ENCODE measurements around the gene BLVRB. TPM values are rescaled to one million over a fixed set of nuclear protein-coding genes. Genes with fewer than 3 reads are reported as not detected.
"Not testable (repeated sequence)": the region's sequence is repeated elsewhere in the genome, so short reads cannot be mapped to it uniquely, and the experiment has no call there.

Gene BLVRB
- total and polyA plus RNA-seq, 4 donors, result 135 to 413 (median 260) TPM

GRCh38 chr19:40411958-40412499 lies 53.5 kb downstream of the BLVRB start:
- DNase-seq (no peak), ATAC-seq (ENCODE audit: insufficient read depth, low FRiP score) (no peak)
- no peak overlapping the region for H3K9ac ChIP-seq (ENCODE audit: insufficient read depth in 1 of 2, low read length in 2 of 2)
- WGBS, 2 donors, result 66 to 74% methylated on average over 8 of the region's 8 CpGs
- H3K9me3 ChIP-seq (ENCODE audit: control insufficient read depth in 4 of 4, insufficient read depth in 3 of 4, low read length in 3 of 4), result no peaks in the 10 kb centered on the region
- TF ChIP-seq CTCF (IDR thresholded peaks at IDR 0.05; ENCODE audit: control extremely low read depth, extremely low read depth), result no peak
- H3K36me3 ChIP-seq (ENCODE audit: control insufficient read depth in 4 of 4, insufficient read depth in 4 of 4, low read length in 4 of 4), result peaks cover 0 to 3% (median 0%) of the 10 kb centered on the region in 4 donors
- peaks cover 4 to 16% (median 5%) of the 10 kb centered on the region in 5 donors for H3K4me1 ChIP-seq (ENCODE audit: control insufficient read depth in 5 of 5, insufficient read depth in 5 of 5, low read length in 5 of 5)
- peak overlapping the region; percentile 24 for H3K4me3 ChIP-seq
- H3K27me3 ChIP-seq (ENCODE audit: control insufficient read depth in 3 of 3, insufficient read depth in 3 of 3, low read length in 2 of 3), result no peaks in the 10 kb centered on the region
- H3K27ac ChIP-seq (ENCODE audit: low read depth in 1 of 2, low read length in 1 of 2), result peak overlapping the region; percentile 64 to 79

GRCh38 chr19:40411125-40411842 lies 54.3 kb downstream of the BLVRB start:
- H3K27me3 ChIP-seq (ENCODE audit: control insufficient read depth in 3 of 3, insufficient read depth in 3 of 3, low read length in 2 of 3), result no peaks in the 10 kb centered on the region
- peak overlapping the region; percentile 10 for H3K4me3 ChIP-seq
- DNase-seq (peak in 1 of 3 donors; percentile 25), ATAC-seq (ENCODE audit: insufficient read depth, low FRiP score) (no peak)
- H3K9ac ChIP-seq (ENCODE audit: insufficient read depth in 1 of 2, low read length in 2 of 2), result no peak overlapping the region
- peaks cover 2 to 15% (median 5%) of the 10 kb centered on the region in 5 donors for H3K4me1 ChIP-seq (ENCODE audit: control insufficient read depth in 5 of 5, insufficient read depth in 5 of 5, low read length in 5 of 5)
- peak overlapping the region; percentile 64 to 79 for H3K27ac ChIP-seq (ENCODE audit: low read depth in 1 of 2, low read length in 1 of 2)
- 33 to 44% methylated on average over 16 of the region's 16 CpGs for WGBS, 2 donors
- no peaks in the 10 kb centered on the region for H3K9me3 ChIP-seq (ENCODE audit: control insufficient read depth in 4 of 4, insufficient read depth in 3 of 4, low read length in 3 of 4)
- no peak for TF ChIP-seq CTCF (IDR thresholded peaks at IDR 0.05; ENCODE audit: control extremely low read depth, extremely low read depth)
- peaks cover 0 to 5% (median 0%) of the 10 kb centered on the region in 4 donors for H3K36me3 ChIP-seq (ENCODE audit: control insufficient read depth in 4 of 4, insufficient read depth in 4 of 4, low read length in 4 of 4)

GRCh38 chr19:40410030-40410389 lies 55.5 kb downstream of the BLVRB start:
- DNase-seq (no peak), ATAC-seq (ENCODE audit: insufficient read depth, low FRiP score) (no peak)
- Histone ChIP-seq H3K4me1 (ENCODE audit: control insufficient read depth in 5 of 5, insufficient read depth in 5 of 5, low read length in 5 of 5) (peaks cover 2 to 14% (median 5%) of the 10 kb centered on the region in 5 donors), H3K36me3 (ENCODE audit: control insufficient read depth in 4 of 4, insufficient read depth in 4 of 4, low read length in 4 of 4) (peaks cover 0 to 5% (median 0%) of the 10 kb centered on the region in 4 donors), H3K9ac (ENCODE audit: insufficient read depth in 1 of 2, low read length in 2 of 2) (no peak overlapping the region), H3K4me3 (no peak overlapping the region), H3K27me3 (ENCODE audit: control insufficient read depth in 3 of 3, insufficient read depth in 3 of 3, low read length in 2 of 3) (no peaks in the 10 kb centered on the region), H3K27ac (ENCODE audit: low read depth in 1 of 2, low read length in 1 of 2) (no peak overlapping the region), H3K9me3 (ENCODE audit: control insufficient read depth in 4 of 4, insufficient read depth in 3 of 4, low read length in 3 of 4) (no peaks in the 10 kb centered on the region)
- TF ChIP-seq CTCF (IDR thresholded peaks at IDR 0.05; ENCODE audit: control extremely low read depth, extremely low read depth), result no peak
- 58 to 61% methylated on average over 9 of the region's 9 CpGs for WGBS, 2 donors

GRCh38 chr19:40408598-40408925 lies 57.0 kb downstream of the BLVRB start:
- H3K4me1 ChIP-seq (ENCODE audit: control insufficient read depth in 5 of 5, insufficient read depth in 5 of 5, low read length in 5 of 5); ATAC-seq (ENCODE audit: insufficient read depth, low FRiP score); H3K27ac ChIP-seq (ENCODE audit: low read depth in 1 of 2, low read length in 1 of 2); H3K9me3 ChIP-seq (ENCODE audit: control insufficient read depth in 4 of 4, insufficient read depth in 3 of 4, low read length in 3 of 4); DNase-seq; H3K4me3 ChIP-seq; H3K27me3 ChIP-seq (ENCODE audit: control insufficient read depth in 3 of 3, insufficient read depth in 3 of 3, low read length in 2 of 3); H3K36me3 ChIP-seq (ENCODE audit: control insufficient read depth in 4 of 4, insufficient read depth in 4 of 4, low read length in 4 of 4); H3K9ac ChIP-seq (ENCODE audit: insufficient read depth in 1 of 2, low read length in 2 of 2): not testable (repeated sequence)
- 83 to 85% methylated on average over 8 of the region's 8 CpGs for WGBS, 2 donors
